GM19438 (cell line): ENCODE data around the gene OR1Q1.
"Not testable (repeated sequence)": the region's sequence is repeated elsewhere in the genome, so short reads cannot be mapped to it uniquely, and the experiment has no call there.

Source experiments
- ATAC-seq: cut with Tn5 transposase; IDR thresholded peaks from one replicate; pipeline ENCODE4 v1.9.1; 2021; ENCODE audit warnings: low read depth; ENCODE audit not compliant: unreplicated experiment

The OR1Q1 gene

GRCh38 chr9:122614362-122614761, at the start of gene OR1Q1:
TSS of gene OR1Q1 (plus strand) at chr9:122614738. CDS start at chr9:122614738, 0 bp downstream.
- ATAC-seq = no peak

GRCh38 chr9:122567901-122568300, 46.6 kb upstream of the OR1Q1 start:
- no peak for ATAC-seq

DNA sequence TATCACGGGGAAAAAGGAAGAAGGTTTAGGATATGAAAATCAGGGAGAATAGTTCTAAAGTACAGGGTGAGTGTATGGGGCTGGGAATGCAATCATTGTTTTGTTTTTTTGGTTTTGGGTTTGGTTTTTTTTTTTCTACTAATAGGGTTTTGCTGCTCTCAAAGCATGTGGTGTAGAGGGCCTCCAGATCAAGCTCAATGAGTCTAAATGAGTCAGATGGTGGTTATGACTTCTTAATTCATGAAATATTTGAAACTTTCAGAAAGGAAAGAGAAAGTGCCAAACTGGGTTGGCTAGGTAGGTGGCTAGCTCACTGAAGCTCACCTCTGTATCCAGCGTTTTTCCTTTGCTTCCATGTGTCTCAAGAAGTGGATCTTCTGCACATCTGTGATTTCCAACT, 42.1 kb upstream of the OR1Q1 start:
- ATAC-seq = no peak

DNA sequence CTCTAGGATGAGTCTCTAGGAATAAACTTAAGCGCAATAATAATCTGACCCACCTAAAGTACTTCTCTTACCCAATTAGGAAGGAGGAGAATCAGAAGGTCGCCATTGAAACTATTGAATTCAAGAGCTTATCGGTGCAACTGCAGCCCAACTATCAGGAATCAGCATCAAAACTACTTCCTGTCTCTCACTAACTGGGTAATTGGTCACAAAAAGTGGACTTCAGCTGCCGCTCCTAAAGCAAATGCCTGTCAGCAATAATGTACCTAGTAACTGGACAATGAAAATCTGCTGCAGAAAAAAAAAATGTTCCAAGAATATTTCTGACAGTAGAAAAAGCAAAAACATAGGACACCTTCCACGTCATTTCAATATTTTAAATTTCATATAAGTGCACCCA, 34.7 kb upstream of the OR1Q1 start:
- ATAC-seq = no peak

DNA sequence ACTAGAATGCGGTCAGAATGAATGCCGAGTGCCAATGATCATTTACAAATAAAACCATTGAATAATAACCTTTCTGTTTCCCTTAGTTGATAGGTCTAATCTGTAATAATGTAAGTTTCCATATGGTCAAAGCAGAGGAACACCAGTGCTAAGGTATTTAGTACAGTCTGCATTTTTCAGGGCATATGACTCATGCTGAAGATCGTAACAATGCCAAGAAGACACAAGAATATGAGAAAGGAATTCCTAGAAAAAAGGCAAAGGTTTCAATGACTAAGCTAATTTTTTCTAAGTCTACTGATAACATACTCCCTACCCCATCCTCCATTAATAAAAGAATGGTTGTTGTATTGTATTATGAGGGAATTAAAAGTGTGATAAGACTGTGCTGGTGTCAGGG, 34.2 kb upstream of the OR1Q1 start:
- no peak for ATAC-seq

GRCh38 chr9:122583284-122583683, 31.3 kb upstream of the OR1Q1 start, which contains the start of gene OR1L8:
TSS of gene OR1L8 (minus strand) at chr9:122583384. CDS start at chr9:122568477, 14,907 bp downstream.
- not testable (repeated sequence) for ATAC-seq

DNA sequence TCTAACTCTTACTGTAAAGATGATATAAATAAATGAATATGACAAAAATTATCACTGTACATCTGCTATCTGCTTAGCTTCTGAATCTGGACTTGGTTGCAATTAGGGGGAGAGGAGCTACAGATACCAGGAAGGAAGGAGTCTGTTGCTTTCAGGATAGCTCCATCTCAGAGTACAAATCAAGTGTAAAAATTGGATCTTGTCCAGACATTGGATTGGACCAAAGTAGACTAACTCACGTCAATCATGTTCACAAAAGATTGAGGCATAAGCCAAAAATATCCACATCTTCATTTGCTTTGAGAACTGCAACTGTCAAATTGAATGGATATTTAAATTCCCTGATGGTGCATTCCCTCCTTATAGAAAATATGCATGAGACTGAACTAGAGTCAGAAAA, 8.8 kb upstream of the OR1Q1 start:
- ATAC-seq = no peak

GRCh38 chr9:122606587-122606986, 8.0 kb upstream of the OR1Q1 start:
- no peak for ATAC-seq

GRCh38 chr9:122609804-122610203, 4.7 kb upstream of the OR1Q1 start:
- ATAC-seq = no peak

DNA sequence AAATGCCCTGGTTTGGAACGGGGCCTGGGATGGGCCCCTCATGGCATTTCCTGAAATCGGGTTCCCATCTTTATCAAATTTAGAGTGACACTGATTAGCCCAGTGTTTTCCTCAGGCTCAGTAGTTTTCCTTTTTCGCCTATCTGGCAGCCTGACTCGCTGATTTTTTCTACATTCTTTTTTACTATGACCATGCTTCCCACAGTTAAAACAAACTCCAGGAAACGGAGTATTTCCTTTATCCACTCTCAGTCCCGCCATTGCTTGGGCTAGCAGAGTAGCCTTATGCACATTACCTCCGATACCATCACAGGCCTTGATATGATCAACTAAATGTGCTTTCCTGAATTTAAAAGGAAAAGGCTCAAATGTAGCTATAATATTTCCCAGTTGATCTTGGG, 5.5 kb downstream of the OR1Q1 start:
- no peak for ATAC-seq

DNA sequence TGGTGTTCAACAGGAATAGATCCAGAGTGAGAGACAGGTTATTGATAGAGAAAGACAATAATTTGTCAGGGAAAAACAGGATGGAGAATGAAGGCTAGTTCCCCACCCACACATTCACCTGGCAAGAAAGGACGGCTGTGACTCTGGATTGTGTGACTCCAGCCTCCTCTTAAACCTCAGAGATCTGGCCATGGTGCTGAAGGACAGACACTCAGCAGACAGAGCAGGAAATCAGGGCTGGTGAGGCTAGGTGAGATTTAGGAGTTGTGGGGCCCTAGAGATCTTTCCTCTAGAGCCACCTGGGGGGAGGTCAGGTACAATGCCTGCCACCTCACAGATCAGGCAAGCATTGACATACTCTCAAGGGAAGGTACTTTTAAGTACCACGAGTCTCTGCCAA, 27.7 kb downstream of the OR1Q1 start:
- no peak for ATAC-seq

GRCh38 chr9:122656378-122656777, 41.8 kb downstream of the OR1Q1 start:
- ATAC-seq = no peak

GRCh38 chr9:122657527-122657926, 43.0 kb downstream of the OR1Q1 start, which contains the start of gene OR1B1:
TSS of gene OR1B1 (minus strand) at chr9:122657627.
- ATAC-seq = no peak

DNA sequence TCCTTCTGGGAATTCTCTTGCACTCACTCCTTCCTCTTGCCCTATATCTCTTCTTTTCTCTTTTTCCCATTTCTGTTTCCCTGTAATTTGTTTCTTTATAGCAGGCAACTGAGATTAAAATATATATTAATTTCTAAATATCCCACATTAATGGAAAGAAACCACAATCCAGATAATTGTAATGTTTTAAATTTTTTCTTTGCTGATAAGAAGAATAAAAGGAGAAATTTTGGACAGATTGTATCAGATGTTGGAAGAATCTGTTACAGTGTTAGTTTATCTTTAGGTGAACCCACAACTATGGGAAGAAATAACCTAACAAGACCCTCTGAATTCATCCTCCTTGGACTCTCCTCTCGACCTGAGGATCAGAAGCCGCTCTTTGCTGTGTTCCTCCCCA, 46.9 kb downstream of the OR1Q1 start, which contains the start of gene OR1L1:
Gene OR1L1 (plus strand): TSS at position 301 of the 400 bp plus-strand sequence. CDS start 0 bp downstream, at position 301.
- no peak for ATAC-seq
